ENCODE measurements around the gene SLC45A2. TPM values are rescaled to one million over a fixed set of nuclear protein-coding genes. Genes with fewer than 3 reads are reported as not detected.
A peak's percentile ranks its signal among the peaks of the same experiment; 100 is the strongest.

Gene SLC45A2
- polyA plus RNA-seq, 1 donor = 0.12 TPM

DNA sequence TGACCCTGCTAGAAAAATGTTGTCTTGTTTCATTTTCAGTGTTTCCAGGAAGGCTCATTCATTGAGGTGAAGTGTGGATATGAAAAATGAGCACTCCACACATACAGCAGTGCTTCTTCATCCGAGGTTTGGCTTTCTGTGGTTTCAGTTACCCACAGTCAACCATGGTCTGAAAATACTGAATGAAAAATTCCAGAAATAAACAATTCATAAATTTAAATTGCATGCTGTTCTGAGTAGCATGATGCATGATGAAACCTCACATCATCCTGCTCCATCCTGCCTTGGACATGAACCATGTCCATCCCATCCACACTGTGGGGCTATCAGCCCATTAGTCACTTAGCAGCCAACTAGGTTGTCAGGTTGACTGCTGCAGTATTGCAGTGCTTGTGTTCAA lies 10.4 kb upstream of the SLC45A2 start:
- H3K36me3 ChIP-seq (ENCODE audit: control insufficient read depth, insufficient read depth, low read length) = peaks cover 69% of the 10 kb centered on the region
- no peak overlapping the region for H3K27ac ChIP-seq (ENCODE audit: low read length)
- H3K27me3 ChIP-seq (ENCODE audit: control insufficient read depth, insufficient read depth, low read length) = no peaks in the 10 kb centered on the region
- WGBS (ENCODE audit: insufficient coverage, low lambda C conversion rate) = no CpG with 5 or more reads among the region's 1 CpG
- no peak for DNase-seq
- no peaks in the 10 kb centered on the region for H3K4me1 ChIP-seq (ENCODE audit: control insufficient read depth, insufficient read depth, low read length)
- H3K4me3 ChIP-seq (ENCODE audit: low read length) = no peak overlapping the region
- H3K9me3 ChIP-seq (ENCODE audit: control insufficient read depth, low read depth, low read length) = no peaks in the 10 kb centered on the region

DNA sequence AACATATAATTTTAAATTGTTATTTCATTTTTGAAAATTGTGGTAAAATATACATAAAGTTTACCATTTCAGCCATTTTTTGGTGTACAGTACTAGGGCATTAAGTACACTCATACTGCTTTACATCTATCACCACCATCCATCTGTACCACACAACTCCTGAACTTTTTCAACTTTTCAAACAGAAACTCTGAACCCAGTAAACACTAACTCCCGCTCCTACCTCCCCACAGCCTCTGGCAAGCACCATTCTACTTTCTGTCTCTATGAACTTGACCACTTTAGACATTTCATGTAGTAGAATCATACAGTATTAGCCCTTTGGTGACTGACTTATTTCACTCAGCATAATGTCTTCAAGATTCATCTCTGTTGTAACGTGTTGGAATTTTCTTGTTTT lies 8.4 kb upstream of the SLC45A2 start:
- no peak for DNase-seq
- Histone ChIP-seq H3K27me3 (ENCODE audit: control insufficient read depth, insufficient read depth, low read length) (no peaks in the 10 kb centered on the region), H3K27ac (ENCODE audit: low read length) (no peak overlapping the region), H3K4me1 (ENCODE audit: control insufficient read depth, insufficient read depth, low read length) (no peaks in the 10 kb centered on the region), H3K4me3 (ENCODE audit: low read length) (no peak overlapping the region), H3K9me3 (ENCODE audit: control insufficient read depth, low read depth, low read length) (no peaks in the 10 kb centered on the region), H3K36me3 (ENCODE audit: control insufficient read depth, insufficient read depth, low read length) (peaks cover 71% of the 10 kb centered on the region)
- 100% methylated on average over 1 of the region's 2 CpGs for WGBS (ENCODE audit: insufficient coverage, low lambda C conversion rate)

DNA sequence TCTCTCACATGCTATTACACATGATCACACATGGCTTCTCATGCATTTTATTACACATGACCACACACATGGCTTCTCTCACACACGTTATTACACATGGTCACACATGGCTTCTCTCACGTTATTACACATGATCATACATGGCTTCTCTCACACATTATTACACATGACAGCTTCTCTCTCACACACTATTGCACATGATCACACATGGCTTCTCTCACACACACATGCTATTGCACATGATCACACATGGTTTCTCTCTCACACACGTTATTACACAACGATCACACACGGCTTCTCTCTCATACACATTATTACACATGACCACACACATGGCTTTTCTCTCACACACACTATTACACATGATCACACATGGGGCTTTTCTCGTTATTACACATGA lies 954 bp upstream of the SLC45A2 start:
- H3K4me1 ChIP-seq (ENCODE audit: control insufficient read depth, insufficient read depth, low read length) = peaks cover 7% of the 10 kb centered on the region
- WGBS (ENCODE audit: insufficient coverage, low lambda C conversion rate) = 94% methylated on average over 2 of the region's 6 CpGs
- H3K9me3 ChIP-seq (ENCODE audit: control insufficient read depth, low read depth, low read length) = peaks cover 2% of the 10 kb centered on the region
- no peak overlapping the region for H3K4me3 ChIP-seq (ENCODE audit: low read length)
- H3K27me3 ChIP-seq (ENCODE audit: control insufficient read depth, insufficient read depth, low read length) = no peaks in the 10 kb centered on the region
- peaks cover 28% of the 10 kb centered on the region for H3K36me3 ChIP-seq (ENCODE audit: control insufficient read depth, insufficient read depth, low read length)
- H3K27ac ChIP-seq (ENCODE audit: low read length) = no peak overlapping the region
- no peak for DNase-seq

- peaks cover 7% of the 10 kb centered on the region for H3K4me1 ChIP-seq (ENCODE audit: control insufficient read depth, insufficient read depth, low read length)
- WGBS (ENCODE audit: insufficient coverage, low lambda C conversion rate) = no CpG with 5 or more reads among the region's 15 CpGs
- no peak overlapping the region for H3K27ac ChIP-seq (ENCODE audit: low read length)
- no peak overlapping the region for H3K4me3 ChIP-seq (ENCODE audit: low read length)
- H3K9me3 ChIP-seq (ENCODE audit: control insufficient read depth, low read depth, low read length) = peaks cover 2% of the 10 kb centered on the region
- no peaks in the 10 kb centered on the region for H3K27me3 ChIP-seq (ENCODE audit: control insufficient read depth, insufficient read depth, low read length)
- no peak for DNase-seq
- H3K36me3 ChIP-seq (ENCODE audit: control insufficient read depth, insufficient read depth, low read length) = peaks cover 27% of the 10 kb centered on the region
Observed at GRCh38 chr5:33984178-33984577, 315 bp downstream of the SLC45A2 start.

GRCh38 chr5:33981408-33982162 lies 2.9 kb downstream of the SLC45A2 start:
- Histone ChIP-seq H3K27me3 (ENCODE audit: control insufficient read depth, insufficient read depth, low read length) (no peaks in the 10 kb centered on the region), H3K36me3 (ENCODE audit: control insufficient read depth, insufficient read depth, low read length) (peaks cover 6% of the 10 kb centered on the region), H3K9me3 (ENCODE audit: control insufficient read depth, low read depth, low read length) (peaks cover 2% of the 10 kb centered on the region), H3K4me1 (ENCODE audit: control insufficient read depth, insufficient read depth, low read length) (peaks cover 7% of the 10 kb centered on the region), H3K27ac (ENCODE audit: low read length) (no peak overlapping the region), H3K4me3 (ENCODE audit: low read length) (no peak overlapping the region)
- WGBS (ENCODE audit: insufficient coverage, low lambda C conversion rate) = 86% methylated on average over 4 of the region's 8 CpGs
- no peak for DNase-seq

DNA sequence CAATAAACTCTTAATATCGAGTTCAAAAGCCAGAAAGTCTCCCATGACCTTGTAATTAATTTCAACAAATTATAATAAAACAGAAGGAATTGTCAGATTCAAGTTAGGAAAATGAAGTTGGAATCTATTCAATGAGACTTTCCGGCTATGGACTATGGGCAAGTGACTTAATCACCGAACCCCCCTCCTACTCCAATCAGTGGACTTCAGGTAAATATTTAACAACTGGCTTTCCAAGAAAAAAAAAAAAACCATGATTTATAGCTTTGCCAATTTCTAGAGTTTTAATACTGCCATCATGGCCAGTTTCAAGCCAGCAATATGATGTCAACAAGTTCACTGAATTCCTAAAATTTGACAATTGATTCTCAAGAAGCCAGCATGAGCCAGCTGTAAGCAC lies 4.5 kb downstream of the SLC45A2 start:
- Histone ChIP-seq H3K27ac (ENCODE audit: low read length) (no peak overlapping the region), H3K4me1 (ENCODE audit: control insufficient read depth, insufficient read depth, low read length) (peaks cover 7% of the 10 kb centered on the region), H3K27me3 (ENCODE audit: control insufficient read depth, insufficient read depth, low read length) (no peaks in the 10 kb centered on the region), H3K36me3 (ENCODE audit: control insufficient read depth, insufficient read depth, low read length) (no peaks in the 10 kb centered on the region), H3K4me3 (ENCODE audit: low read length) (no peak overlapping the region), H3K9me3 (ENCODE audit: control insufficient read depth, low read depth, low read length) (peaks cover 2% of the 10 kb centered on the region)
- 72% methylated on average over 2 of the region's 3 CpGs for WGBS (ENCODE audit: insufficient coverage, low lambda C conversion rate)
- DNase-seq = no peak

GRCh38 chr5:33978306-33978705 lies 6.2 kb downstream of the SLC45A2 start:
- H3K9me3 ChIP-seq (ENCODE audit: control insufficient read depth, low read depth, low read length) = no peaks in the 10 kb centered on the region
- H3K4me3 ChIP-seq (ENCODE audit: low read length) = no peak overlapping the region
- H3K4me1 ChIP-seq (ENCODE audit: control insufficient read depth, insufficient read depth, low read length) = peaks cover under 1% of the 10 kb centered on the region
- no peak overlapping the region for H3K27ac ChIP-seq (ENCODE audit: low read length)
- WGBS (ENCODE audit: insufficient coverage, low lambda C conversion rate) = no CpG with 5 or more reads among the region's 1 CpG
- H3K27me3 ChIP-seq (ENCODE audit: control insufficient read depth, insufficient read depth, low read length) = no peaks in the 10 kb centered on the region
- H3K36me3 ChIP-seq (ENCODE audit: control insufficient read depth, insufficient read depth, low read length) = no peaks in the 10 kb centered on the region
- no peak for DNase-seq

GRCh38 chr5:33976307-33976706 lies 8.2 kb downstream of the SLC45A2 start:
- Histone ChIP-seq H3K9me3 (ENCODE audit: control insufficient read depth, low read depth, low read length) (no peaks in the 10 kb centered on the region), H3K27ac (ENCODE audit: low read length) (no peak overlapping the region), H3K4me3 (ENCODE audit: low read length) (no peak overlapping the region), H3K36me3 (ENCODE audit: control insufficient read depth, insufficient read depth, low read length) (no peaks in the 10 kb centered on the region), H3K27me3 (ENCODE audit: control insufficient read depth, insufficient read depth, low read length) (no peaks in the 10 kb centered on the region), H3K4me1 (ENCODE audit: control insufficient read depth, insufficient read depth, low read length) (no peaks in the 10 kb centered on the region)
- 83% methylated on average over 1 of the region's 1 CpG for WGBS (ENCODE audit: insufficient coverage, low lambda C conversion rate)
- DNase-seq = no peak

GRCh38 chr5:33975852-33976251 lies 8.6 kb downstream of the SLC45A2 start:
- WGBS (ENCODE audit: insufficient coverage, low lambda C conversion rate) = no CpG with 5 or more reads among the region's 5 CpGs
- DNase-seq = peak in 1 of 2 donors; percentile 8
- H3K27me3 ChIP-seq (ENCODE audit: control insufficient read depth, insufficient read depth, low read length) = no peaks in the 10 kb centered on the region

DNA sequence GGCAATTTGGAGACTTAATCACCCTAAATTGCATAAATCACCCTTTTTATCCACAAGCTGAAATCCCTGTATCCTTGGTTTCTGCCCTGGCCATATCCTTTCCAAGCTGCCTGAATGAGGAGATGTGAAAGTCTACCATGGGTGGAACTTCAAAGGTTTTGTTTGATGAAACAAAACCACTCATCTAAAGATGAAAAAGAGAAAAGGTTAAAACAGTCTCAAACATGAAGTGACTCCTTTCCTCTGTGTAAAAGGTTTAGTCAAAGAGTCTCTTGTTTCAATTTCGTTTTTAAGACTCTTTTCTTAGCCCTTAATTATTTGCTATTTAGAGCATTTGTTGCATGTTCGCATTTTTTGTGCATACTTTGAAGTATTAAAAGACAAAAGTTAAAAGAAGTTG lies 11.2 kb downstream of the SLC45A2 start:
- Histone ChIP-seq H3K4me3 (ENCODE audit: low read length) (no peak overlapping the region), H3K36me3 (ENCODE audit: control insufficient read depth, insufficient read depth, low read length) (no peaks in the 10 kb centered on the region), H3K27ac (ENCODE audit: low read length) (no peak overlapping the region), H3K9me3 (ENCODE audit: control insufficient read depth, low read depth, low read length) (no peaks in the 10 kb centered on the region), H3K27me3 (ENCODE audit: control insufficient read depth, insufficient read depth, low read length) (no peaks in the 10 kb centered on the region), H3K4me1 (ENCODE audit: control insufficient read depth, insufficient read depth, low read length) (no peaks in the 10 kb centered on the region)
- WGBS (ENCODE audit: insufficient coverage, low lambda C conversion rate) = 80% methylated on average over 1 of the region's 2 CpGs
- no peak for DNase-seq

More at GRCh38 chr5:33975852-33976251, 8.6 kb downstream of the SLC45A2 start:
- H3K36me3 ChIP-seq (ENCODE audit: control insufficient read depth, insufficient read depth, low read length) = no peaks in the 10 kb centered on the region
- no peak overlapping the region for H3K27ac ChIP-seq (ENCODE audit: low read length)
- H3K9me3 ChIP-seq (ENCODE audit: control insufficient read depth, low read depth, low read length) = no peaks in the 10 kb centered on the region
- H3K4me1 ChIP-seq (ENCODE audit: control insufficient read depth, insufficient read depth, low read length) = no peaks in the 10 kb centered on the region
- H3K4me3 ChIP-seq (ENCODE audit: low read length) = no peak overlapping the region
